HEK293 (cell line): Measurements from ENCODE around the gene C13orf46.

Experiments used
- ZNF10 ChIP-seq: fragments of 450-650 bp; formaldehyde crosslinking; IDR thresholded peaks from 2 replicates; pipeline ENCODE4 v1.5.1; 2017; ENCODE audit warnings: missing biosample characterization, missing genetic modification characterization
- ZNF211 ChIP-seq: fragments of 450-650 bp; formaldehyde crosslinking; IDR thresholded peaks from 2 replicates; pipeline ENCODE4 v1.5.1; 2016; ENCODE audit warnings: low read depth, missing biosample characterization, missing genetic modification characterization
- ZNF24 ChIP-seq: fragments of 450-650 bp; formaldehyde crosslinking; IDR thresholded peaks from 2 replicates; pipeline ENCODE4 v1.5.1; 2016; ENCODE audit warnings: missing biosample characterization, missing genetic modification characterization
- ZNF324 ChIP-seq: fragments of 450-650 bp; formaldehyde crosslinking; IDR thresholded peaks from 2 replicates; pipeline ENCODE4 v1.5.1; 2016; ENCODE audit warnings: missing biosample characterization, missing genetic modification characterization
- ZNF335 ChIP-seq: fragments of 450-650 bp; formaldehyde crosslinking; conservative IDR thresholded peaks from 2 replicates; pipeline ENCODE4 v1.5.1; 2016; ENCODE audit warnings: missing biosample characterization, missing genetic modification characterization
- ZNF37A ChIP-seq: fragments of 450-650 bp; IDR thresholded peaks from 2 replicates; pipeline ENCODE4 v1.5.1; 2018; ENCODE audit warnings: missing biosample characterization, missing genetic modification characterization
- ZNF416 ChIP-seq: fragments of 450-650 bp; formaldehyde crosslinking; IDR thresholded peaks from 2 replicates; pipeline ENCODE4 v1.5.1; 2016; ENCODE audit warnings: missing biosample characterization, missing genetic modification characterization
- ZNF529 ChIP-seq: fragments of 450-650 bp; formaldehyde crosslinking; IDR thresholded peaks from 2 replicates; pipeline ENCODE4 v1.5.1; 2017; ENCODE audit warnings: missing genetic modification characterization, missing biosample characterization; ENCODE audit not compliant: insufficient replicate concordance
- ZNF544 ChIP-seq: fragments of 450-650 bp; formaldehyde crosslinking; IDR thresholded peaks from 2 replicates; pipeline ENCODE4 v1.5.0; 2017; ENCODE audit warnings: missing biosample characterization, missing genetic modification characterization
- ZNF596 ChIP-seq: fragments of 450-650 bp; IDR thresholded peaks from 2 replicates; pipeline ENCODE4 v1.5.0; 2018; ENCODE audit warnings: missing biosample characterization, mild to moderate bottlenecking, missing genetic modification characterization, moderate library complexity
- TF ChIP-seq, protein P1 (sequence below): fragments of 450-650 bp; formaldehyde crosslinking; IDR thresholded peaks from 2 replicates; pipeline ENCODE4 v1.5.1; 2016; ENCODE audit warnings: missing biosample characterization, missing genetic modification characterization
- TF ChIP-seq, protein P2 (sequence below): IDR thresholded peaks from 2 replicates; pipeline ENCODE4 v1.6.1; 2011; ENCODE audit warnings: mild to moderate bottlenecking, low read depth, low read length, borderline replicate concordance
- TF ChIP-seq, protein P3 (sequence below): fragments of 450-650 bp; formaldehyde crosslinking; IDR thresholded peaks from 2 replicates; pipeline ENCODE4 v1.5.1; 2016; ENCODE audit warnings: missing biosample characterization, missing genetic modification characterization
- TF ChIP-seq, protein P4 (sequence below): fragments of 450-650 bp; formaldehyde crosslinking; IDR thresholded peaks from 2 replicates; pipeline ENCODE4 v1.5.1; 2016; ENCODE audit warnings: missing biosample characterization, missing genetic modification characterization

DNA sequence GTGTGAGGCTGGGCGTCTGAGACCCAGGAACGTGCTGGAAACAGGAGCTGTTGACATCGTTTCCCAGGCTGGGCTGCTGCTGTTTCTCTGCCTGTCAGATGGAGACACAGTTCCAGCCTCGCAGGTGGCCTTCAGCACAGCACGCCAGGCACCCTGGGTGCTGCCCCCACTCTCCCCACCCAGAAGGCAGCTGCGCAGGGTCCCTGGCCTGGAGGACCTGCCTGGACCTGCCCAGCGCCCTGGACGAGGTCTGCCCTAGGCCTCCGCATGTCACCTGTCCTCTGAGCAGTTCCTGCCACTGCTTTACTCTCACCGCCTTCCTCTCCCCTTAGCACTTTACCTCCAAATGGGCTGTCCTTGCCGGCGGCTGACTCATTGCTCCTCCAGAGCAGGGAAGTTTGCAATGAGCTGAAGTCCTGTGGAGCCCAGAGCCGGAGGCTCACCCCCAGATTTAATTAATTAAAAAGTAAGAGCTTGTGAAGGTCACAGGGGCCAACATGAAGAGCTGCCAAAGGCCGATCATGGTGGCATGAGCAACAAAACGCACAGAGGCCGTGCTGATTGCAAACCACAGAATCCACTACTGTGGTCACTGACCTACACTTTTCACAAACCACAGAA lies 32.2 kb downstream of the C13orf46 start:
- TF ChIP-seq ZNF324 (tag by site-specific recombination) (no peak), ZNF544 (tag by site-specific recombination) (no peak), ZNF416 (tag by site-specific recombination) (no peak), ZNF24 (tag by site-specific recombination) (no peak), ZNF211 (tag by site-specific recombination) (no peak), ZNF596 (no peak), ZNF10 (no peak), ZNF37A (tag by site-specific recombination) (no peak), ZNF529 (no peak), ZNF335 (tag by site-specific recombination) (no peak)
- TF ChIP-seq, protein P1, sequence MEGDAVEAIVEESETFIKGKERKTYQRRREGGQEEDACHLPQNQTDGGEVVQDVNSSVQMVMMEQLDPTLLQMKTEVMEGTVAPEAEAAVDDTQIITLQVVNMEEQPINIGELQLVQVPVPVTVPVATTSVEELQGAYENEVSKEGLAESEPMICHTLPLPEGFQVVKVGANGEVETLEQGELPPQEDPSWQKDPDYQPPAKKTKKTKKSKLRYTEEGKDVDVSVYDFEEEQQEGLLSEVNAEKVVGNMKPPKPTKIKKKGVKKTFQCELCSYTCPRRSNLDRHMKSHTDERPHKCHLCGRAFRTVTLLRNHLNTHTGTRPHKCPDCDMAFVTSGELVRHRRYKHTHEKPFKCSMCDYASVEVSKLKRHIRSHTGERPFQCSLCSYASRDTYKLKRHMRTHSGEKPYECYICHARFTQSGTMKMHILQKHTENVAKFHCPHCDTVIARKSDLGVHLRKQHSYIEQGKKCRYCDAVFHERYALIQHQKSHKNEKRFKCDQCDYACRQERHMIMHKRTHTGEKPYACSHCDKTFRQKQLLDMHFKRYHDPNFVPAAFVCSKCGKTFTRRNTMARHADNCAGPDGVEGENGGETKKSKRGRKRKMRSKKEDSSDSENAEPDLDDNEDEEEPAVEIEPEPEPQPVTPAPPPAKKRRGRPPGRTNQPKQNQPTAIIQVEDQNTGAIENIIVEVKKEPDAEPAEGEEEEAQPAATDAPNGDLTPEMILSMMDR: no peak
- TF ChIP-seq, protein P2, sequence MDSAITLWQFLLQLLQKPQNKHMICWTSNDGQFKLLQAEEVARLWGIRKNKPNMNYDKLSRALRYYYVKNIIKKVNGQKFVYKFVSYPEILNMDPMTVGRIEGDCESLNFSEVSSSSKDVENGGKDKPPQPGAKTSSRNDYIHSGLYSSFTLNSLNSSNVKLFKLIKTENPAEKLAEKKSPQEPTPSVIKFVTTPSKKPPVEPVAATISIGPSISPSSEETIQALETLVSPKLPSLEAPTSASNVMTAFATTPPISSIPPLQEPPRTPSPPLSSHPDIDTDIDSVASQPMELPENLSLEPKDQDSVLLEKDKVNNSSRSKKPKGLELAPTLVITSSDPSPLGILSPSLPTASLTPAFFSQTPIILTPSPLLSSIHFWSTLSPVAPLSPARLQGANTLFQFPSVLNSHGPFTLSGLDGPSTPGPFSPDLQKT: no peak
- TF ChIP-seq, protein P3, sequence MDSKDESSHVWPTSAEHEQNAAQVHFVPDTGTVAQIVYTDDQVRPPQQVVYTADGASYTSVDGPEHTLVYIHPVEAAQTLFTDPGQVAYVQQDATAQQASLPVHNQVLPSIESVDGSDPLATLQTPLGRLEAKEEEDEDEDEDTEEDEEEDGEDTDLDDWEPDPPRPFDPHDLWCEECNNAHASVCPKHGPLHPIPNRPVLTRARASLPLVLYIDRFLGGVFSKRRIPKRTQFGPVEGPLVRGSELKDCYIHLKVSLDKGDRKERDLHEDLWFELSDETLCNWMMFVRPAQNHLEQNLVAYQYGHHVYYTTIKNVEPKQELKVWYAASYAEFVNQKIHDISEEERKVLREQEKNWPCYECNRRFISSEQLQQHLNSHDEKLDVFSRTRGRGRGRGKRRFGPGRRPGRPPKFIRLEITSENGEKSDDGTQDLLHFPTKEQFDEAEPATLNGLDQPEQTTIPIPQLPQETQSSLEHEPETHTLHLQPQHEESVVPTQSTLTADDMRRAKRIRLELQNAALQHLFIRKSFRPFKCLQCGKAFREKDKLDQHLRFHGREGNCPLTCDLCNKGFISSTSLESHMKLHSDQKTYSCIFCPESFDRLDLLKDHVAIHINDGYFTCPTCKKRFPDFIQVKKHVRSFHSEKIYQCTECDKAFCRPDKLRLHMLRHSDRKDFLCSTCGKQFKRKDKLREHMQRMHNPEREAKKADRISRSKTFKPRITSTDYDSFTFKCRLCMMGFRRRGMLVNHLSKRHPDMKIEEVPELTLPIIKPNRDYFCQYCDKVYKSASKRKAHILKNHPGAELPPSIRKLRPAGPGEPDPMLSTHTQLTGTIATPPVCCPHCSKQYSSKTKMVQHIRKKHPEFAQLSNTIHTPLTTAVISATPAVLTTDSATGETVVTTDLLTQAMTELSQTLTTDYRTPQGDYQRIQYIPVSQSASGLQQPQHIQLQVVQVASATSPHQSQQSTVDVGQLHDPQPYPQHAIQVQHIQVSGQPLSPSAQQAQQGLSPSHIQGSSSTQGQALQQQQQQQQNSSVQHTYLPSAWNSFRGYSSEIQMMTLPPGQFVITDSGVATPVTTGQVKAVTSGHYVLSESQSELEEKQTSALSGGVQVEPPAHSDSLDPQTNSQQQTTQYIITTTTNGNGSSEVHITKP (tag by site-specific recombination): no peak
- TF ChIP-seq, protein P4, sequence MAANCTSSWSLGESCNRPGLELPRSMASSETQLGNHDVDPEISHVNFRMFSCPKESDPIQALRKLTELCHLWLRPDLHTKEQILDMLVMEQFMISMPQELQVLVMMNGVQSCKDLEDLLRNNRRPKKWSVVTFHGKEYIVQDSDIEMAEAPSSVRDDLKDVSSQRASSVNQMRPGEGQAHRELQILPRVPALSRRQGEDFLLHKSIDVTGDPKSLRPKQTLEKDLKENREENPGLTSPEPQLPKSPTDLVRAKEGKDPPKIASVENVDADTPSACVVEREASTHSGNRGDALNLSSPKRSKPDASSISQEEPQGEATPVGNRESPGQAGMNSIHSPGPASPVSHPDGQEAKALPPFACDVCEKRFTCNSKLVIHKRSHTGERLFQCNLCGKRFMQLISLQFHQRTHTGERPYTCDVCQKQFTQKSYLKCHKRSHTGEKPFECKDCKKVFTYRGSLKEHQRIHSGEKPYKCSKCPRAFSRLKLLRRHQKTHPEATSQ: no peak
